ENCODE data around the gene SMYD2.

DNA sequence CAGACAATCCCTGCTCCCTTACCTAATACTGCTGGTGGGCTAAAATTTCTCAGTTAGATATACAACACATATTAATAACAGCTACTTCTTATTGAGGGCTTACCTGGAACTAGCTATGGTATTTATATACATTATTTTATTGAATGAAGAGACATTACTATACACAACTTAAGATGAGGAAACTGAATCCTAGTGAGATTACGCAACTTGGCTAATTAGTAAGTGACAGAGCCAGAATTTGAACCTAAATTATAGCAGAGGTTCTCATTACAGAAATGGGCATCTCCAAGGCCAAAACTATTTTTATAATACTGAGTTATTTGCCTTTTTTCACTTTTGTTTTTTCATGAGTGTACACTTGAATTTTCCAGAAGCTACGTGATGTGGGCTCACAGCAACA lies 44.5 kb upstream of the SMYD2 start:
- TF ChIP-seq, protein P1, sequence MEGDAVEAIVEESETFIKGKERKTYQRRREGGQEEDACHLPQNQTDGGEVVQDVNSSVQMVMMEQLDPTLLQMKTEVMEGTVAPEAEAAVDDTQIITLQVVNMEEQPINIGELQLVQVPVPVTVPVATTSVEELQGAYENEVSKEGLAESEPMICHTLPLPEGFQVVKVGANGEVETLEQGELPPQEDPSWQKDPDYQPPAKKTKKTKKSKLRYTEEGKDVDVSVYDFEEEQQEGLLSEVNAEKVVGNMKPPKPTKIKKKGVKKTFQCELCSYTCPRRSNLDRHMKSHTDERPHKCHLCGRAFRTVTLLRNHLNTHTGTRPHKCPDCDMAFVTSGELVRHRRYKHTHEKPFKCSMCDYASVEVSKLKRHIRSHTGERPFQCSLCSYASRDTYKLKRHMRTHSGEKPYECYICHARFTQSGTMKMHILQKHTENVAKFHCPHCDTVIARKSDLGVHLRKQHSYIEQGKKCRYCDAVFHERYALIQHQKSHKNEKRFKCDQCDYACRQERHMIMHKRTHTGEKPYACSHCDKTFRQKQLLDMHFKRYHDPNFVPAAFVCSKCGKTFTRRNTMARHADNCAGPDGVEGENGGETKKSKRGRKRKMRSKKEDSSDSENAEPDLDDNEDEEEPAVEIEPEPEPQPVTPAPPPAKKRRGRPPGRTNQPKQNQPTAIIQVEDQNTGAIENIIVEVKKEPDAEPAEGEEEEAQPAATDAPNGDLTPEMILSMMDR (conservative IDR thresholded peaks at IDR 0.05; ENCODE audit: low read depth, low read length), result no peak
- TF ChIP-seq EZH2 (IDR thresholded peaks at IDR 0.05; ENCODE audit: borderline replicate concordance, low read depth, low read length, poor library complexity, severe bottlenecking), result no peak

Measured in A673 (cell line).